GM21825 (cell line): ENCODE measurements around the gene BCL3.

ENCODE experiments used
- ATAC-seq: cut with Tn5 transposase; IDR thresholded peaks from one replicate; pipeline ENCODE4 v1.9.1; 2021; ENCODE audit warnings: mild to moderate bottlenecking, moderate library complexity; ENCODE audit not compliant: unreplicated experiment

Gene BCL3

GRCh38 chr19:44785271-44785670, 36.8 kb downstream of the BCL3 start:
- no peak for ATAC-seq

- ATAC-seq: no peak
These were observed 37.5 kb downstream of the BCL3 start for GRCh38 chr19:44785993-44786392.

- no peak for ATAC-seq
These were observed 40.5 kb downstream of the BCL3 start for GRCh38 chr19:44788971-44789370.

GRCh38 chr19:44789943-44790483, 41.5 kb downstream of the BCL3 start:
- no peak for ATAC-seq

- ATAC-seq: no peak
These were observed 43.8 kb downstream of the BCL3 start for GRCh38 chr19:44792281-44792680.

- ATAC-seq: no peak
These were observed 46.1 kb downstream of the BCL3 start for GRCh38 chr19:44794610-44795009.

- ATAC-seq: no peak
These were observed 47.0 kb downstream of the BCL3 start for GRCh38 chr19:44795398-44795987.

GRCh38 chr19:44796701-44797115, 48.2 kb downstream of the BCL3 start:
- no peak for ATAC-seq

- ATAC-seq: no peak
These were observed 51.3 kb downstream of the BCL3 start for GRCh38 chr19:44799627-44800346.

GRCh38 chr19:44800461-44800860, 52.0 kb downstream of the BCL3 start:
- peak; percentile 68 for ATAC-seq

GRCh38 chr19:44803442-44804428, 55.2 kb downstream of the BCL3 start:
- ATAC-seq: no peak

- no peak for ATAC-seq
These were observed 57.8 kb downstream of the BCL3 start for GRCh38 chr19:44806291-44806690.

- ATAC-seq: no peak
These were observed 58.7 kb downstream of the BCL3 start for GRCh38 chr19:44807162-44807561.

GRCh38 chr19:44807652-44808462, 59.3 kb downstream of the BCL3 start:
- ATAC-seq: no peak

GRCh38 chr19:44808463-44809371, 60.2 kb downstream of the BCL3 start, which contains the start of gene BCAM:
TSS of gene BCAM (plus strand) at chr19:44809103. CDS start at chr19:44809125, 22 bp downstream.
- no peak for ATAC-seq
